ENCODE results near the gene ARMC12. TPM values are rescaled to one million over a fixed set of nuclear protein-coding genes. Genes with fewer than 3 reads are reported as not detected.

The ARMC12 gene
- total and polyA plus RNA-seq, 2 donors (not counting 3 experiments of a cell fraction or from before 2014, with no cell fraction given), result 0.91 to 1.9 TPM

GRCh38 chr6:35708585-35708984, 28.2 kb upstream of the ARMC12 start:
- H3K4me3 ChIP-seq (replicated peaks in 1 of 3; ENCODE audit: insufficient read depth in 1 of 3, low read depth in 1 of 3, low read length in 3 of 3), result no peak overlapping the region
- no peaks in the 10 kb centered on the region for H3K36me3 ChIP-seq (ENCODE audit: control insufficient read depth in 2 of 2, extremely low read depth in 1 of 2, insufficient read depth in 2 of 2, low read length in 2 of 2)
- no peak for DNase-seq (ENCODE audit: low read depth, low spot score)
- ChIA-PET POLR2A (no interaction called here), CTCF (no interaction called here)
- no peaks in the 10 kb centered on the region for H3K27me3 ChIP-seq (ENCODE audit: control insufficient read depth in 2 of 2, insufficient read depth in 2 of 2, low read length in 2 of 2)
- no peaks in the 10 kb centered on the region for H3K79me2 ChIP-seq (ENCODE audit: control insufficient read depth, insufficient read depth, low read length)
- no peak overlapping the region for H3K4me2 ChIP-seq (ENCODE audit: insufficient read depth, low read length)
- no peak overlapping the region for H3K27ac ChIP-seq (ENCODE audit: insufficient read depth, low read depth, low read length)
- H2AFZ ChIP-seq (ENCODE audit: low read depth, low read length), result no peak overlapping the region
- H4K20me1 ChIP-seq (replicated peaks; ENCODE audit: control insufficient read depth, extremely low read depth, insufficient read depth, low read length), result no peaks in the 10 kb centered on the region
- no peak for TF ChIP-seq POLR2AphosphoS5 (IDR thresholded peaks at IDR 0.05; ENCODE audit: insufficient read depth, low read depth, low read length)
- TF ChIP-seq FOS (IDR thresholded peaks at IDR 0.05; ENCODE audit: borderline replicate concordance, insufficient read depth, low read length), result no peak
- no peak for TF ChIP-seq JUN (IDR thresholded peaks at IDR 0.05; ENCODE audit: borderline replicate concordance, insufficient read depth, insufficient read length, low read depth)
- TF ChIP-seq POLR2A (IDR thresholded peaks at IDR 0.05; ENCODE audit: low read depth, low read length), result no peak
- TF ChIP-seq MYC (IDR thresholded peaks at IDR 0.05; ENCODE audit: low read depth, low read length), result no peak
- TF ChIP-seq EZH2 (IDR thresholded peaks at IDR 0.05; ENCODE audit: borderline replicate concordance, low read depth, low read length, severe bottlenecking), result no peak
- TF ChIP-seq, protein P1, sequence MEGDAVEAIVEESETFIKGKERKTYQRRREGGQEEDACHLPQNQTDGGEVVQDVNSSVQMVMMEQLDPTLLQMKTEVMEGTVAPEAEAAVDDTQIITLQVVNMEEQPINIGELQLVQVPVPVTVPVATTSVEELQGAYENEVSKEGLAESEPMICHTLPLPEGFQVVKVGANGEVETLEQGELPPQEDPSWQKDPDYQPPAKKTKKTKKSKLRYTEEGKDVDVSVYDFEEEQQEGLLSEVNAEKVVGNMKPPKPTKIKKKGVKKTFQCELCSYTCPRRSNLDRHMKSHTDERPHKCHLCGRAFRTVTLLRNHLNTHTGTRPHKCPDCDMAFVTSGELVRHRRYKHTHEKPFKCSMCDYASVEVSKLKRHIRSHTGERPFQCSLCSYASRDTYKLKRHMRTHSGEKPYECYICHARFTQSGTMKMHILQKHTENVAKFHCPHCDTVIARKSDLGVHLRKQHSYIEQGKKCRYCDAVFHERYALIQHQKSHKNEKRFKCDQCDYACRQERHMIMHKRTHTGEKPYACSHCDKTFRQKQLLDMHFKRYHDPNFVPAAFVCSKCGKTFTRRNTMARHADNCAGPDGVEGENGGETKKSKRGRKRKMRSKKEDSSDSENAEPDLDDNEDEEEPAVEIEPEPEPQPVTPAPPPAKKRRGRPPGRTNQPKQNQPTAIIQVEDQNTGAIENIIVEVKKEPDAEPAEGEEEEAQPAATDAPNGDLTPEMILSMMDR (IDR thresholded peaks at IDR 0.05; ENCODE audit: extremely low read depth in 1 of 2, insufficient read depth in 1 of 2, low read depth in 1 of 2, low read length in 2 of 2), result no peak
- no peak for TF ChIP-seq GATA2 (IDR thresholded peaks at IDR 0.05; ENCODE audit: insufficient read depth, insufficient read length, low read depth, low read length)
- no peak for TF ChIP-seq MAX (IDR thresholded peaks at IDR 0.05; ENCODE audit: insufficient read depth, insufficient read length)
- BruUV-seq (replicated peaks), result no TSS peak
- no peak for FAIRE-seq
- H3K4me1 ChIP-seq (ENCODE audit: control insufficient read depth, extremely low read depth, insufficient read depth, low read length), result peaks cover 3% of the 10 kb centered on the region
- no peak overlapping the region for H3K9ac ChIP-seq (replicated peaks; ENCODE audit: extremely low read depth, insufficient read depth, low read length)
- H3K9me1 ChIP-seq (replicated peaks; ENCODE audit: control insufficient read depth, extremely low read depth, insufficient read depth, low read length), result no peaks in the 10 kb centered on the region
- H3K9me3 ChIP-seq (replicated peaks; ENCODE audit: control insufficient read depth, insufficient read depth, low read length), result no peaks in the 10 kb centered on the region
- intact Hi-C loops (cut with micrococcal nuclease), result no loop called here
- dilution Hi-C loops (cut with MboI; ENCODE audit: extremely low pct_ligation_motif_present, low sequenced_read_pairs), result no loop called here

All from endothelial cell of umbilical vein (primary cell).